ENCODE results near the gene BAZ2A.
A peak's percentile ranks its signal among the peaks of the same experiment; 100 is the strongest.
"Not testable (repeated sequence)": the region's sequence is repeated elsewhere in the genome, so short reads cannot be mapped to it uniquely, and the experiment has no call there.

Gene BAZ2A

GRCh38 chr12:56599041-56599440 is 31.1 kb downstream of the BAZ2A start:
- no peak for DNase-seq (ENCODE audit: low read depth in 3 of 3)

- no peak for DNase-seq (ENCODE audit: low read depth in 3 of 3)
Observed at GRCh38 chr12:56596815-56597214, 33.3 kb downstream of the BAZ2A start.

GRCh38 chr12:56593909-56594621 is 36.1 kb downstream of the BAZ2A start:
- DNase-seq (ENCODE audit: low read depth in 3 of 3) = peak in 2 of 3 experiments; percentile 30 to 31

- no peak for DNase-seq (ENCODE audit: low read depth in 3 of 3)
Observed at GRCh38 chr12:56591961-56592360, 38.2 kb downstream of the BAZ2A start.

- no peak for DNase-seq (ENCODE audit: low read depth in 3 of 3)
Observed at GRCh38 chr12:56591126-56591525, 39.0 kb downstream of the BAZ2A start.

- DNase-seq (ENCODE audit: low read depth in 3 of 3) = no peak
Observed at GRCh38 chr12:56590237-56590830, 39.8 kb downstream of the BAZ2A start.

GRCh38 chr12:56589783-56590182 is 40.3 kb downstream of the BAZ2A start:
- no peak for DNase-seq (ENCODE audit: low read depth in 3 of 3)

GRCh38 chr12:56585098-56585497 is 45.0 kb downstream of the BAZ2A start:
- DNase-seq (ENCODE audit: low read depth in 3 of 3) = no peak

GRCh38 chr12:56581418-56582145 is 48.5 kb downstream of the BAZ2A start:
- no peak for DNase-seq (ENCODE audit: low read depth in 3 of 3)

GRCh38 chr12:56578983-56579546 is 51.1 kb downstream of the BAZ2A start:
- no peak for DNase-seq (ENCODE audit: low read depth in 3 of 3)

- DNase-seq (ENCODE audit: low read depth in 3 of 3) = not testable (repeated sequence)
Observed at GRCh38 chr12:56577248-56577647, 52.9 kb downstream of the BAZ2A start.

GRCh38 chr12:56574210-56574609 is 55.9 kb downstream of the BAZ2A start:
- DNase-seq (ENCODE audit: low read depth in 3 of 3) = no peak

GRCh38 chr12:56572288-56572687 is 57.8 kb downstream of the BAZ2A start:
- no peak for DNase-seq (ENCODE audit: low read depth in 3 of 3)

GRCh38 chr12:56571121-56571520 is 59.0 kb downstream of the BAZ2A start:
- no peak for DNase-seq (ENCODE audit: low read depth in 3 of 3)

- DNase-seq (ENCODE audit: low read depth in 3 of 3) = no peak
Observed at GRCh38 chr12:56568146-56568545, 62.0 kb downstream of the BAZ2A start.

- peak in 1 of 3 experiments; percentile 15 for DNase-seq (ENCODE audit: low read depth in 3 of 3)
Observed at GRCh38 chr12:56565510-56566101, 64.5 kb downstream of the BAZ2A start.

- no peak for DNase-seq (ENCODE audit: low read depth in 3 of 3)
Observed at GRCh38 chr12:56551070-56551469, 79.1 kb downstream of the BAZ2A start.

GRCh38 chr12:56546680-56547079 is 83.4 kb downstream of the BAZ2A start:
- DNase-seq (ENCODE audit: low read depth in 3 of 3) = no peak

Measured in stimulated activated CD4-positive, alpha-beta T cell treated with anti-CD3 and anti-CD28 coated beads, TNF-alpha, amount 100 ng/mL, for 4 hours (primary cell).